Activated T-helper 1 cell treated with anti-CD3 and anti-CD28 coated beads, Interleukin-12 subunit alpha, Interleukin-12 subunit beta, Interleukin-2, Interleukin-4 antibody, amounts not matched to agents 30 ng/mL and 10 ng/mL and 1 ng/mL, durations not matched to agents 14 hours and 24 hours and 36 hours (primary cell): ENCODE data around the gene MGAT2. TPM values are rescaled to one million over a fixed set of nuclear protein-coding genes. Genes with fewer than 3 reads are reported as not detected.
"Not testable (repeated sequence)": the region's sequence is repeated elsewhere in the genome, so short reads cannot be mapped to it uniquely, and the experiment has no call there.

Experiments used
- DNase-seq: peaks from one replicate; pipeline ENCODE4 v3.0.0; 2021; ENCODE audit warnings: low spot score
- H3K27ac Mint-ChIP-seq: one replicate; pipeline ENCODE4 v1.8.0; 2021; ENCODE audit warnings: mild to moderate bottlenecking, mixed read lengths
- H3K27me3 Mint-ChIP-seq: one replicate; pipeline ENCODE4 v1.8.0; 2022; ENCODE audit warnings: mild to moderate bottlenecking, moderate library complexity, mixed read lengths; ENCODE audit not compliant: insufficient read depth
- H3K36me3 Mint-ChIP-seq: one replicate; pipeline ENCODE4 v1.8.0; 2021; ENCODE audit warnings: low read depth, mixed read lengths
- H3K4me1 Mint-ChIP-seq: one replicate; pipeline ENCODE4 v1.8.0; 2021; ENCODE audit warnings: low read depth, mixed read lengths
- H3K4me3 Mint-ChIP-seq: one replicate; pipeline ENCODE4 v1.8.0; 2021; ENCODE audit warnings: mild to moderate bottlenecking, moderate library complexity, mixed read lengths
- H3K9me3 Mint-ChIP-seq: one replicate; pipeline ENCODE4 v1.8.0; 2021; ENCODE audit warnings: mixed read lengths
- intact Hi-C: fragments of 100-400 bp; cut with micrococcal nuclease; formaldehyde crosslinking; loops from one replicate; pipeline ENCODE4 v1.15.1; 2024
- total RNA-seq: library from RNA; stranded (reverse); gene quantifications from 2 replicates; pipeline ENCODE4 v1.2.3, GENCODE V29; 2022

The MGAT2 gene
- total RNA-seq, 1 donor from 2014 or later, result 58.3 TPM

GRCh38 chr14:49619273-49619672, 1.3 kb upstream of the MGAT2 start:
- Mint-ChIP-seq H3K4me3 (peak overlapping the region; percentile 98), H3K36me3 (peaks cover 45% of the 10 kb centered on the region), H3K27ac (peak overlapping the region; percentile 98), H3K4me1 (peaks cover 44% of the 10 kb centered on the region)
- H3K27me3 Mint-ChIP-seq, DNase-seq, intact Hi-C loops, H3K9me3 Mint-ChIP-seq: not testable (repeated sequence)

- H3K27ac Mint-ChIP-seq, result peak overlapping the region; percentile 98
- H3K36me3 Mint-ChIP-seq, result peaks cover 45% of the 10 kb centered on the region
- H3K9me3 Mint-ChIP-seq, result no peaks in the 10 kb centered on the region
- peaks cover 48% of the 10 kb centered on the region for H3K4me1 Mint-ChIP-seq
- intact Hi-C loops, result loop anchor here (1.0 to 5.0 kb wide), 11 partner anchors 15 to 693 kb away; partner anchors contain the start of genes ARF6, DMAC2L, KLHDC2 and L2HGDH
- DNase-seq, result no peak
- H3K4me3 Mint-ChIP-seq, result peak overlapping the region; percentile 98
- peaks cover 2% of the 10 kb centered on the region for H3K27me3 Mint-ChIP-seq
Observed at GRCh38 chr14:49619730-49620129, 869 bp upstream of the MGAT2 start.

GRCh38 chr14:49621114-49621881, 699 bp downstream of the MGAT2 start:
- peak overlapping the region; percentile 98 for H3K4me3 Mint-ChIP-seq
- no peak for DNase-seq
- H3K36me3 Mint-ChIP-seq, result peaks cover 49% of the 10 kb centered on the region
- H3K4me1 Mint-ChIP-seq, result peaks cover 57% of the 10 kb centered on the region
- no peaks in the 10 kb centered on the region for H3K9me3 Mint-ChIP-seq
- intact Hi-C loops, result loop anchor here (2.0 to 5.0 kb wide), 4 partner anchors 232 to 611 kb away; partner anchors contain the start of genes ARF6, NEMF and SOS2
- H3K27me3 Mint-ChIP-seq, result peaks cover under 1% of the 10 kb centered on the region
- H3K27ac Mint-ChIP-seq, result peak overlapping the region; percentile 98

- Mint-ChIP-seq H3K9me3 (no peaks in the 10 kb centered on the region), H3K27ac (peak overlapping the region; percentile 76), H3K36me3 (peaks cover 50% of the 10 kb centered on the region), H3K4me3 (peak overlapping the region; percentile 98), H3K4me1 (peaks cover 55% of the 10 kb centered on the region), H3K27me3 (no peaks in the 10 kb centered on the region)
- no peak for DNase-seq
- intact Hi-C loops, result loop anchor here (5.0 kb wide), 2 partner anchors 380 to 610 kb away; partner anchors contain the start of gene SOS2
Observed at GRCh38 chr14:49622022-49622607, 1.5 kb downstream of the MGAT2 start.

GRCh38 chr14:49623387-49623786, 2.8 kb downstream of the MGAT2 start:
- intact Hi-C loops, result loop anchor here (5.0 kb wide), 2 partner anchors 379 to 609 kb away; partner anchors contain the start of gene SOS2
- H3K4me3 Mint-ChIP-seq, result peak overlapping the region; percentile 98
- peaks cover 53% of the 10 kb centered on the region for H3K4me1 Mint-ChIP-seq
- H3K27ac Mint-ChIP-seq, result peak overlapping the region; percentile 53
- no peaks in the 10 kb centered on the region for H3K9me3 Mint-ChIP-seq
- H3K36me3 Mint-ChIP-seq, result peaks cover 46% of the 10 kb centered on the region
- no peak for DNase-seq
- no peaks in the 10 kb centered on the region for H3K27me3 Mint-ChIP-seq

- Mint-ChIP-seq H3K27me3 (no peaks in the 10 kb centered on the region), H3K4me3 (peak overlapping the region; percentile 98), H3K4me1 (peaks cover 51% of the 10 kb centered on the region), H3K36me3 (peaks cover 38% of the 10 kb centered on the region), H3K27ac (peak overlapping the region; percentile 53), H3K9me3 (no peaks in the 10 kb centered on the region)
- intact Hi-C loops, result loop anchor here (5.0 kb wide), 2 partner anchors 378 to 608 kb away; partner anchors contain the start of gene SOS2
- no peak for DNase-seq
Observed at GRCh38 chr14:49623941-49624839, 3.6 kb downstream of the MGAT2 start.

- no peaks in the 10 kb centered on the region for H3K9me3 Mint-ChIP-seq
- H3K4me3 Mint-ChIP-seq, result peak overlapping the region; percentile 93
- peaks cover 21% of the 10 kb centered on the region for H3K36me3 Mint-ChIP-seq
- no peaks in the 10 kb centered on the region for H3K27me3 Mint-ChIP-seq
- H3K4me1 Mint-ChIP-seq, result peaks cover 39% of the 10 kb centered on the region
- H3K27ac Mint-ChIP-seq, result peak overlapping the region; percentile 96
- peak; percentile 93 for DNase-seq
- intact Hi-C loops, result loop anchor here (1.0 to 5.0 kb wide), 8 partner anchors 14 to 898 kb away; partner anchors contain the start of genes KLHDC2, LRR1, MAP4K5 and MGAT2
Observed at GRCh38 chr14:49633640-49634546, 13.3 kb downstream of the MGAT2 start.

GRCh38 chr14:49634547-49635334, 14.1 kb downstream of the MGAT2 start, which contains the start of gene DNAAF2:
DNAAF2 (minus strand) TSS chr14:49635244; CDS start chr14:49635149, 95 bp downstream.
- Mint-ChIP-seq H3K4me3 (peak within 1 kb of the TSS; percentile 93), H3K9me3 (no peaks in the 10 kb centered on the region), H3K36me3 (peaks cover 25% of the 10 kb centered on the region), H3K27me3 (no peaks in the 10 kb centered on the region), H3K27ac (peak within 1 kb of the TSS; percentile 96), H3K4me1 (peaks cover 38% of the 10 kb centered on the region)
- intact Hi-C loops, result loop anchor here (1.0 to 5.0 kb wide), 8 partner anchors 14 to 898 kb away; partner anchors contain the start of genes KLHDC2, LRR1, MAP4K5 and MGAT2
- DNase-seq, result peak; percentile 53

GRCh38 chr14:49636866-49637265, 16.3 kb downstream of the MGAT2 start:
- Mint-ChIP-seq H3K27ac (peak overlapping the region; percentile 76), H3K36me3 (peaks cover 26% of the 10 kb centered on the region), H3K27me3 (peaks cover 1% of the 10 kb centered on the region), H3K4me3 (peak overlapping the region; percentile 74), H3K9me3 (no peaks in the 10 kb centered on the region), H3K4me1 (peaks cover 37% of the 10 kb centered on the region)
- intact Hi-C loops, result no loop called here
- DNase-seq, result no peak

- no peak for DNase-seq
- Mint-ChIP-seq H3K36me3 (peaks cover 32% of the 10 kb centered on the region), H3K9me3 (no peaks in the 10 kb centered on the region), H3K4me1 (peaks cover 44% of the 10 kb centered on the region), H3K4me3 (peak overlapping the region; percentile 31), H3K27ac (peak overlapping the region; percentile 49), H3K27me3 (peaks cover 1% of the 10 kb centered on the region)
- intact Hi-C loops, result no loop called here
Observed at GRCh38 chr14:49637534-49638078, 17.0 kb downstream of the MGAT2 start.
